Measurements from ENCODE around the gene PRODH2.

Gene PRODH2, protein sequence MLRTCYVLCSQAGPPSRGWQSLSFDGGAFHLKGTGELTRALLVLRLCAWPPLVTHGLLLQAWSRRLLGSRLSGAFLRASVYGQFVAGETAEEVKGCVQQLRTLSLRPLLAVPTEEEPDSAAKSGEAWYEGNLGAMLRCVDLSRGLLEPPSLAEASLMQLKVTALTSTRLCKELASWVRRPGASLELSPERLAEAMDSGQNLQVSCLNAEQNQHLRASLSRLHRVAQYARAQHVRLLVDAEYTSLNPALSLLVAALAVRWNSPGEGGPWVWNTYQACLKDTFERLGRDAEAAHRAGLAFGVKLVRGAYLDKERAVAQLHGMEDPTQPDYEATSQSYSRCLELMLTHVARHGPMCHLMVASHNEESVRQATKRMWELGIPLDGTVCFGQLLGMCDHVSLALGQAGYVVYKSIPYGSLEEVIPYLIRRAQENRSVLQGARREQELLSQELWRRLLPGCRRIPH

GRCh38 chr19:35812220-35813042 is at the start of gene PRODH2:
Gene PRODH2, minus strand, starts transcription at chr19:35812845. Its CDS starts 40 bp downstream, at chr19:35812805.
- DNase-seq (ENCODE audit: insufficient read length, low spot score) (no peak), FAIRE-seq (no peak)

- no peak for FAIRE-seq
- no peak for DNase-seq (ENCODE audit: insufficient read length, low spot score)
Measured at GRCh38 chr19:35861640-35862160, 49.1 kb upstream of the PRODH2 start.

- FAIRE-seq (no peak), DNase-seq (ENCODE audit: insufficient read length, low spot score) (no peak)
Measured at GRCh38 chr19:35860818-35861639, 48.4 kb upstream of the PRODH2 start.

DNA sequence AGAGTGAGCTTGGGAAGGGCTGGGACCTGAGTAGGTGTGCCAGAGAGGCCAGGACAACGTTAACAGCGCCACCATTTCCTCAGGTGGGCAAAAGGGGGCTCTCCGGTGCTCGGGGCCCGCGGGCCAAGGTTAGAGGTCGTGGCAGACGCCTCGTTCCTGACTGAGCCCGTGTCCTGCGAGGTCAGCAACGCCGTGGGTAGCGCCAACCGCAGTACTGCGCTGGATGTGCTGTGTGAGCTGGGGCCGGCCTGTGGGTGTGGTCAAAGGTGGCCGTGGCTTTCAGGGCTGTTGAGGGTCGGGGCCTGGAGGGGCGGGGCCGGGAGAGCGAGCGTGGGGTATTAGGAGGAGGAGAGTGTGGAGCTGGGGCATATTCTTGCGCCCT is 47.8 kb upstream of the PRODH2 start:
- FAIRE-seq, result no peak
- DNase-seq (ENCODE audit: insufficient read length, low spot score), result no peak

DNA sequence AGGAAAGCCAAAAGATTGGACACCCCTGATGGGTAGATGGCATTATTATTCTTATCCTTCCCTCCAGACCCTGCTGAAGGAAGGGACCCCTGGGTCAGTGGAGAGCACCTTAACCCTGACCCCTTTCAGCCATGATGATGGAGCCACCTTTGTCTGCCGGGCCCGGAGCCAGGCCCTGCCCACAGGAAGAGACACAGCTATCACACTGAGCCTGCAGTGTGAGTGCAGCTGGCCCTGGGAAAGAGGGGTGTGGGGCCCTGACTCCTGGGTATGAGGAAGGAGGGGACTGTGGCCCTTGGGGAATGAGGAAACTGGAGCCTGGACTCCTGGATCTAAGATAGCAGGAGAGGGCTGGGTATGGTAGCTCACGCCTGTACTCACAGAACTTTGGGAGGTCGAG is 46.8 kb upstream of the PRODH2 start:
- DNase-seq (ENCODE audit: insufficient read length, low spot score) (no peak), FAIRE-seq (no peak)

- DNase-seq (ENCODE audit: insufficient read length, low spot score) (no peak), FAIRE-seq (no peak)
Measured at GRCh38 chr19:35858311-35858710, 45.7 kb upstream of the PRODH2 start.

- no peak for DNase-seq (ENCODE audit: insufficient read length, low spot score)
- FAIRE-seq, result no peak
Measured at GRCh38 chr19:35856546-35857149, 44.0 kb upstream of the PRODH2 start, which contains the start of gene KIRREL2. Gene KIRREL2, plus strand, starts transcription at chr19:35856911. Its CDS starts 209 bp downstream, at chr19:35857120.

DNA sequence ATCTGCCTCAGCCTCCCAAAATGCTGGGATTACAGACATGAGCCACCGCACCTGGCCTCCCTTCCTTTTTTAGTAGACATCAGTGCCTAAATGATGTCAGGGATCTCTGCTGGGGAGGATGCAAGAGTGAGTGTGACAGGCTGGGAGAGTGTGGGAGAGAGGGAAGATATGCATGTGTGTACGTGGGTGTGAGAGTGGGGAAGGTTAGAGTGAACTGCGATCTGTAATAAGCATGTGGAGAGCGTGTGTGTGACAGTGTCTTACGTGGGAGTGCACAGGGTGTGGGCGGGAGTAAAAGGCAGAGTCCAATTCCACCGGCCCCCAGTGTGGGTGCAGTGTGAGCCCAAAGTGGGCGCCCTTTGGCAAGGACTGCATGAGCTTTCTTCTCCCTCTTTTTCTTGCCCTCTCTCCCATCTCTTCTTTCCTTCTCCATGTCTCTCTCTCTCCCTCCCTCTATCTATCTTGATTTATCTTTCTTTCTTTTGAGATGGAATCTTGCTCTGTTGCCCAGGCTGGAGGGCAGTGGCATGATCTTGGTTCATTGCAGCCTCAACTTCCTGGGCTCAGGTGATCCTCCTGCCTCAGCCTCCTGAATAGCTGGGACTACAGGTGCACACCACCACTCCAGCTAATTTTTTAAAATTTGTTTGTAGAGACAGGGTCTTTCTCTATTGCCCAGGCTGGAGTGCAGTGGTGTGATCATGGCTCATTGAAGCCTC is 40.6 kb upstream of the PRODH2 start:
- DNase-seq (ENCODE audit: insufficient read length, low spot score) (no peak), FAIRE-seq (no peak)

GRCh38 chr19:35852029-35852780 is 39.6 kb upstream of the PRODH2 start, which contains the start of gene NPHS1:
Gene NPHS1, minus strand, starts transcription at chr19:35852504. Its CDS starts 667 bp downstream, at chr19:35851837.
- FAIRE-seq (no peak), DNase-seq (ENCODE audit: insufficient read length, low spot score) (no peak)

- no peak for DNase-seq (ENCODE audit: insufficient read length, low spot score)
- no peak for FAIRE-seq
Measured at GRCh38 chr19:35851213-35852028, 38.8 kb upstream of the PRODH2 start.

DNA sequence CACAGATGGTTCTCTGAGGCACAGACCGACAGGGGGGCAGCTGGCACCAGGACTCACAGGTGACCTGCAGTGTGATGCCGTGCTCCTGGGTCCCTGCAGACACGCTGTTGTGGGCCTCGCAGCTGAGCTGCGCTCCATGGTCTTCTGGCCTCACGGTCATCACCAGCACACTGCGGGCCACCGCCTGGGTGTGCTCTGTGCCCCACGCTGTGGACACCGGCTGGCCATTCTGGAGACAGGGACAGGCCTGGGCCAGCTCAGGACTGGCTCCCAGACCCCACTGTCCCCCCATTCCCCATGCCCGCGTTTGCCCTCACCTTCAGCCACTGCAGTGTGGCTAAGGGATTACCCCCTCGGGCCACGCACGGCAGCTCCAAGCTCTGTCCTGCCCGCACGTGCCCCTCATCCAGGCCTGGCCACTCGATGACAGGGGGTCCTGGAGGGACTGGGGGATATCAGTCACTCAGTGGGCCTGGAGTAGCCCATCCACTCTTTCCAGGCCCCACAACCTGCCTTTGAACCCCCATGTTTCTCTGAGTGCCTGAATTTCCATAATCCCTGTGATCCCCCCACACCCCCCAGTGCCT is 36.4 kb upstream of the PRODH2 start:
- DNase-seq (ENCODE audit: insufficient read length, low spot score) (no peak), FAIRE-seq (no peak)

DNA sequence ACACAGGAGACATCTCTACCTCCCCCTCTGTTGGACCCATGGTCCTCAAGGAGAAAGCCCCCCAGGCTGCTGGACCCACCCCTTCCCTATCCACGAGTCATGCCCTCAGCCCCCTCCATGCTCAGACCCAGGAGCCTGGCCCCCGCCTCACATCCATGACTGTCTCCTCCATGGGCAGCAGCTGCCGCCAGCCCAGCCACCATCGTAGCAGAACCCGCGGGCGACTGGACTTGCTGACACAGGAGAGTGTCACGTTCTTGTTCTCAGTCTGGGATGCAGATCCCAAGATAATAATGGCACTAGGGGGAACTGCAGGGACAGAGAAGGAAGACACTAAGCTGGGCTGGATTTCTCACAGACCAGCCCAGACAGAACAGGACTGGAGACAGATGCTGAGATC is 35.8 kb upstream of the PRODH2 start:
- FAIRE-seq (no peak), DNase-seq (ENCODE audit: insufficient read length, low spot score) (no peak)

GRCh38 chr19:35847911-35848310 is 35.3 kb upstream of the PRODH2 start:
- DNase-seq (ENCODE audit: insufficient read length, low spot score) (no peak), FAIRE-seq (no peak)

- DNase-seq (ENCODE audit: insufficient read length, low spot score), result no peak
- FAIRE-seq, result no peak
Measured at GRCh38 chr19:35846038-35846668, 33.5 kb upstream of the PRODH2 start.

DNA sequence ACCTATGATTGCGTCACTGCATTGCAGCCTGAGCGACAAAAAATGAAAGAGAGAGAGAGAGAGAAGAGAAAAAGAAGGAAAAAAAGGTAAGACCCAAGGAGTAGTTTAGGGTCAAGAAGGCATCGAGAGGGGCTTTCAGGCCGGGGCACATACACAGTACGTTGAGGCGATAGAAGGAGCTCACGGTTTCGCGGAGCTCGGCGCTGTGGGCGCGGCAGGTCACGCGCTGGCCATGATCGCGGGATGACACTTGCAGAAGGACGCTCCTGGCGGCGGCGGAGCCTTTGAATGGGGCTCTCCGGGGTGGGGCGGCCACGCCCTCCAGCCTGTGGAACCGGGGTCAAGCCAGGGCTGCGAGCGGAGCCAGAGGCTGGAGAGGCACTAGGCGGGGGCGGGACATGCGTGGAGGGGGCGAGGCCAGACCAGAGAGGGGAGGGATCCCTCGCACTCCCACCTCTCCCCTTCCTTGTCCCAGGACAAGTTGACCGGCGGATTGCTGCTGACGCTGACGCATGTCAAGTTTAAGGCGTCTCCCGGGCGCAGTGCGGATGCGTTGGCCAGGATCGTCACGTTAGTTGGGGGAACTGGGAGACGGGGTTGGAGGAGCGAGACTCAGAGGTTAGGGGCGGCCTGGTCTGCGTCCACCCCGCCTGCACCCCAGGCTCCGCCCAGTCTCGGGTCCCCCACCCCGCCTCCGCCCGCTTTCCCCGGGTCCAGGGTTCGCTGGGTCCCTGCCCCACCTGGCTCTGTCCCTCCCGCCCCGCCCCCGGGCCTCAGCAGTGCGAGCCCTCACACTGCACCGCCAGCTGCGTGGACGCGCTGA is 32.8 kb upstream of the PRODH2 start:
- FAIRE-seq (no peak), DNase-seq (ENCODE audit: insufficient read length, low spot score) (no peak)

Measured in GM19239 (cell line).